Nephron progenitor cell (in vitro differentiated cells): ENCODE measurements around the gene PGC.

Experiments used
- DNase-seq: peaks from one replicate; pipeline ENCODE4 v3.0.0; 2021
- H3K27ac Mint-ChIP-seq: 2 replicates; pipeline ENCODE4 v1.8.0; 2021; ENCODE audit warnings: mild to moderate bottlenecking, moderate library complexity, mixed read lengths
- H3K27me3 Mint-ChIP-seq: 2 replicates; pipeline ENCODE4 v1.8.0; 2021; ENCODE audit warnings: mild to moderate bottlenecking, low read depth, mixed read lengths; ENCODE audit not compliant: poor library complexity
- H3K36me3 Mint-ChIP-seq: 2 replicates; pipeline ENCODE4 v1.8.0; 2021; ENCODE audit warnings: low read depth, mixed read lengths
- H3K4me1 Mint-ChIP-seq: 2 replicates; pipeline ENCODE4 v1.8.0; 2021; ENCODE audit warnings: mixed read lengths
- H3K4me3 Mint-ChIP-seq: 2 replicates; pipeline ENCODE4 v1.8.0; 2021; ENCODE audit warnings: mild to moderate bottlenecking, moderate library complexity, mixed read lengths
- H3K9me3 Mint-ChIP-seq: 2 replicates; pipeline ENCODE4 v1.8.0; 2021; ENCODE audit warnings: mild to moderate bottlenecking, moderate library complexity, mixed read lengths
- CTCF ChIP-seq: fragments of 200-600 bp; sonication (generic); IDR thresholded peaks from 2 replicates; pipeline ENCODE4 v1.5.0; 2021; ENCODE audit warnings: antibody characterized with exemption

The PGC gene

GRCh38 chr6:41688256-41688965 lies 58.8 kb downstream of the PGC start:
- no peaks in the 10 kb centered on the region for H3K9me3 Mint-ChIP-seq
- no peaks in the 10 kb centered on the region for H3K36me3 Mint-ChIP-seq
- DNase-seq = no peak
- H3K4me1 Mint-ChIP-seq = peaks cover 30% of the 10 kb centered on the region
- TF ChIP-seq CTCF = no peak
- no peak overlapping the region for H3K27ac Mint-ChIP-seq
- H3K27me3 Mint-ChIP-seq = peaks cover 42% of the 10 kb centered on the region
- no peak overlapping the region for H3K4me3 Mint-ChIP-seq

GRCh38 chr6:41687501-41688175 lies 59.6 kb downstream of the PGC start:
- H3K4me1 Mint-ChIP-seq = peaks cover 30% of the 10 kb centered on the region
- no peak for TF ChIP-seq CTCF
- peaks cover 42% of the 10 kb centered on the region for H3K27me3 Mint-ChIP-seq
- no peaks in the 10 kb centered on the region for H3K9me3 Mint-ChIP-seq
- H3K27ac Mint-ChIP-seq = no peak overlapping the region
- no peak overlapping the region for H3K4me3 Mint-ChIP-seq
- DNase-seq = no peak
- no peaks in the 10 kb centered on the region for H3K36me3 Mint-ChIP-seq
